Ascending aorta (tissue), 2 donors: ENCODE data around the gene C1QBP. TPM values are rescaled to one million over a fixed set of nuclear protein-coding genes. Genes with fewer than 3 reads are reported as not detected.

Experiments
- DNase-seq, 2 donors: peaks; one replicate each; pipeline ENCODE4 v3.0.0-alpha.2; 2019; ENCODE audit warnings: low spot score in 2 of 2
- H3K27ac ChIP-seq, 2 donors: fragments of 200-600 bp; sonication (generic); one replicate each; pipeline ENCODE4 v1.5.1; 2016 to 2017; ENCODE audit warnings: mild to moderate bottlenecking in 1 of 2
- H3K27me3 ChIP-seq: fragments of 200-600 bp; sonication (generic); one replicate; pipeline ENCODE4 v1.5.1; 2017
- H3K36me3 ChIP-seq, 2 donors: fragments of 200-600 bp; sonication (generic); one replicate each; pipeline ENCODE4 v1.5.1; 2016
- H3K4me1 ChIP-seq, 2 donors: fragments of 200-600 bp; sonication (generic); one replicate each; pipeline ENCODE4 v1.5.1; 2016 to 2017; ENCODE audit warnings: mild to moderate bottlenecking in 1 of 2
- H3K4me3 ChIP-seq, 2 donors: fragments of 200-600 bp; sonication (generic); one replicate each; pipeline ENCODE4 v1.5.1; 2016 to 2017; ENCODE audit warnings: mild to moderate bottlenecking in 1 of 2
- H3K9me3 ChIP-seq, 2 donors: fragments of 200-600 bp; sonication (generic); one replicate each; pipeline ENCODE4 v1.5.1; 2016
- intact Hi-C: fragments of 100-400 bp; cut with DNase I; formaldehyde crosslinking; loops from one replicate; pipeline ENCODE4 v1.15.1; 2023
- total RNA-seq: library from RNA; depleted of rRNA; stranded (reverse); fragments of >200 nt; gene quantifications from one replicate; pipeline ENCODE4 v1.1.0, GENCODE V29; 2016
- TF ChIP-seq, protein P1 (sequence below), 3 experiments: fragments of 200-600 bp in 2 of 3; fragments of 450-650 bp in 1 of 3; sonication (generic) in 2 of 3; IDR thresholded peaks; one replicate each; pipeline ENCODE4 v1.5.1; 2016 to 2019; ENCODE audit warnings: antibody characterized with exemption in 3 of 3, mild to moderate bottlenecking in 1 of 3, moderate library complexity in 1 of 3

C1QBP gene, protein sequence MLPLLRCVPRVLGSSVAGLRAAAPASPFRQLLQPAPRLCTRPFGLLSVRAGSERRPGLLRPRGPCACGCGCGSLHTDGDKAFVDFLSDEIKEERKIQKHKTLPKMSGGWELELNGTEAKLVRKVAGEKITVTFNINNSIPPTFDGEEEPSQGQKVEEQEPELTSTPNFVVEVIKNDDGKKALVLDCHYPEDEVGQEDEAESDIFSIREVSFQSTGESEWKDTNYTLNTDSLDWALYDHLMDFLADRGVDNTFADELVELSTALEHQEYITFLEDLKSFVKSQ
- 152 TPM for total RNA-seq

DNA sequence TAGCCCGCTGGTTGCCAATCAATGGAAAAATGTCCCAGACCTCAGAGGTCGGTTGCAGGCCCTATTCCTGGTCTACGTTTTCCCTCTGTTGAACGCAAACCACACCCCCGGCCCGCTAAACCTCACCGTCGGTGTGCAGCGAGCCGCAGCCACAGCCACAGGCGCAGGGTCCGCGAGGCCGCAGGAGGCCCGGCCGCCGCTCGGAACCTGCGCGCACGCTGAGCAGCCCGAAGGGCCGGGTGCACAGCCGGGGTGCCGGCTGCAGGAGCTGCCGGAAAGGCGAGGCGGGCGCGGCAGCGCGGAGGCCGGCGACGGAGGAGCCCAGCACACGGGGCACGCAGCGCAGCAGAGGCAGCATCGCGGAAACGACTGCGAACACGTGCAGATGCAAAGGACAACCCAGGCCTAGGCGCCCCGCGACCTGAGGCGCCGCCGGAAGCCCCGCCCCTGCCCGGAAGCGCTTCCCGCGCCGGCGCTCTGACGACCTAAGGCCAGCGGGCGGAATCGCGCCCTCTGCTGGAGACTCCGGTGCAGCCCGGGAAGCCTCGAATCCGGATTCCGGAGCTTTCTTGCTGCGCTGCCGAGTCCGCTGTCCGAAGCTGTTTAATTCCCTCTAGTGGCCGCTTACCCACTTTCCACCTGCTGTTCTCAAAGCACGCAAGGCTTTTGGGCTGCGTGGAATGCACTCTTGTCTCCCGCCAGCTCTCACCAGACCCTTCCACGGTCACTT is at the start of gene C1QBP:
C1QBP (minus strand) TSS at position 440 of the 730 bp plus-strand sequence; CDS start at position 358, 82 bp downstream.
- Histone ChIP-seq H3K36me3 (peaks cover 25 to 29% of the 10 kb centered on the region in 2 donors), H3K27me3 (no peaks in the 10 kb centered on the region), H3K9me3 (no peaks in the 10 kb centered on the region), H3K27ac (peak within 1 kb of the TSS; percentile 67 to 77), H3K4me1 (peaks cover 0 to 7% of the 10 kb centered on the region in 2 donors), H3K4me3 (peak within 1 kb of the TSS; percentile 87 to 91)
- intact Hi-C loops = loop anchor here (1.0 to 5.0 kb wide), 3 partner anchors 20 to 192 kb away; partner anchors contain the start of genes DHX33 and NUP88
- TF ChIP-seq, protein P1, sequence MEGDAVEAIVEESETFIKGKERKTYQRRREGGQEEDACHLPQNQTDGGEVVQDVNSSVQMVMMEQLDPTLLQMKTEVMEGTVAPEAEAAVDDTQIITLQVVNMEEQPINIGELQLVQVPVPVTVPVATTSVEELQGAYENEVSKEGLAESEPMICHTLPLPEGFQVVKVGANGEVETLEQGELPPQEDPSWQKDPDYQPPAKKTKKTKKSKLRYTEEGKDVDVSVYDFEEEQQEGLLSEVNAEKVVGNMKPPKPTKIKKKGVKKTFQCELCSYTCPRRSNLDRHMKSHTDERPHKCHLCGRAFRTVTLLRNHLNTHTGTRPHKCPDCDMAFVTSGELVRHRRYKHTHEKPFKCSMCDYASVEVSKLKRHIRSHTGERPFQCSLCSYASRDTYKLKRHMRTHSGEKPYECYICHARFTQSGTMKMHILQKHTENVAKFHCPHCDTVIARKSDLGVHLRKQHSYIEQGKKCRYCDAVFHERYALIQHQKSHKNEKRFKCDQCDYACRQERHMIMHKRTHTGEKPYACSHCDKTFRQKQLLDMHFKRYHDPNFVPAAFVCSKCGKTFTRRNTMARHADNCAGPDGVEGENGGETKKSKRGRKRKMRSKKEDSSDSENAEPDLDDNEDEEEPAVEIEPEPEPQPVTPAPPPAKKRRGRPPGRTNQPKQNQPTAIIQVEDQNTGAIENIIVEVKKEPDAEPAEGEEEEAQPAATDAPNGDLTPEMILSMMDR (IDR thresholded peaks at IDR 0.05) = peak; percentile 98 to 99 (median 99)
- peak; percentile 29 to 95 for DNase-seq

DNA sequence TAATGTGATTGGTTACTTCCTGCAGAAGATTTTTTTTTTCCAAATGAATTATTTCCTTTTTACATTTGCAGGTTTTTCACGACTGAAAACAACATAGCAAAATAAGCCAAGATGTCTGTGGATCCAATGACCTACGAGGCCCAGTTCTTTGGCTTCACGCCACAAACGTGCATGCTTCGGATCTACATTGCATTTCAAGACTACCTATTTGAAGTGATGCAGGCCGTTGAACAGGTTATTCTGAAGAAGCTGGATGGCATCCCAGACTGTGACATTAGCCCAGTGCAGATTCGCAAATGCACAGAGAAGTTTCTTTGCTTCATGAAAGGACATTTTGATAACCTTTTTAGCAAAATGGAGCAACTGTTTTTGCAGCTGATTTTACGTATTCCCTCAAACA is 49.8 kb upstream of the C1QBP start:
- DNase-seq = no peak
- Histone ChIP-seq H3K9me3 (no peaks in the 10 kb centered on the region), H3K4me1 (peaks cover 0 to 20% of the 10 kb centered on the region in 2 donors), H3K4me3 (no peak overlapping the region), H3K36me3 (peaks cover 18 to 33% of the 10 kb centered on the region in 2 donors), H3K27me3 (no peaks in the 10 kb centered on the region), H3K27ac (no peak overlapping the region)
- intact Hi-C loops = loop anchor here (10.0 kb wide), 2 partner anchors 956 to 1166 kb away; partner anchors contain the start of genes C17orf100, MED31 and PIMREG
- TF ChIP-seq, protein P1 (IDR thresholded peaks at IDR 0.05) = no peak

DNA sequence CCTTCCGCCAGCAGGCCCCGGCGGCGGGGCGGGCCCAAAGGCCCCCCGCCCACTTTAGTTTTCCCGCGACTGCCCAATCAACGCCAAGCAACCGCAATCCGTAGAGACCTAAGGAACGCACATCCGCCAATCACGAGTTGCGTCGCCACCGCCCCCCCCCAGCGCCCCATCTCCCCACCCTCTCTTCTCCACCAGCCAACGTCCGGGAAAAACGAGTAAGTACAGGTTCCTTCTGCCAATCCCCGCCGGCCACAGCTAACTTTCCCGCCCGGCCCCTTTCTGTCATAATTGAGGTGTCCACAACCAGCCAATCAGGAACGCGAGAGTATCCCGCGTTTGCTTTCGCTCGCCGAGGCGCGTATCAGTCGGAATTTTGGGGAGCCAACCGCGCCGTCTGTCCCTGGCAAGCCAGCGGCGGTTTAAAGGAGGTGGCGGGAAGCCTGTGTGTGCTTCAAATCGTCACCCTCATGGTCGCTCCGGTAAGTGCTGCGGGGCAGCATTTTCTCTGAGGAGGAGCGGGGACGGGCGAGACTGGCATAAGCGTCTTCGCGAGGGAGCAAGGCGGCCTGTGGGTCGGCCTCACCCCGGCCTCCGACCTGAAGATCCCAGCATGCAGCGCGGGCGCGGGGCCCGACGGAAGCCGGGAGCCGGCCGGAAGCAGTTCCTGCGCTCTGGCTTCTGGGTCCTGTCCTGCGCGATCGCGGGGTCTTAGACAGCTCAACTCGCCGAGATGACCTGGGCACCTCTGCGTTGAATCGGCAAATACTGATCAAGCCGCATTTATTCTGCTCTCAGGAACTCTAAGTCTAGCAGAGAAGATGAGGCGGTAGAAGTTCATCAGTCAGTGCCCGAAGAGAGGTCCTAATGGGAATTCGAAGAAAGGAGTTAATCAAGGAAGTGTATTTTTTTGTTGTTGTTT is 47.5 kb upstream of the C1QBP start, which contains the start of gene MIS12:
MIS12 (plus strand) TSS at position 361 of the 919 bp plus-strand sequence. CDS start 2,297 bp downstream, outside the sequence.
- peaks cover 24 to 55% of the 10 kb centered on the region in 2 donors for H3K36me3 ChIP-seq
- intact Hi-C loops = loop anchor here (1.0 to 10.0 kb wide), 5 partner anchors 17 to 1168 kb away; partner anchors contain the start of genes C17orf100, MED31 and PIMREG

DNA sequence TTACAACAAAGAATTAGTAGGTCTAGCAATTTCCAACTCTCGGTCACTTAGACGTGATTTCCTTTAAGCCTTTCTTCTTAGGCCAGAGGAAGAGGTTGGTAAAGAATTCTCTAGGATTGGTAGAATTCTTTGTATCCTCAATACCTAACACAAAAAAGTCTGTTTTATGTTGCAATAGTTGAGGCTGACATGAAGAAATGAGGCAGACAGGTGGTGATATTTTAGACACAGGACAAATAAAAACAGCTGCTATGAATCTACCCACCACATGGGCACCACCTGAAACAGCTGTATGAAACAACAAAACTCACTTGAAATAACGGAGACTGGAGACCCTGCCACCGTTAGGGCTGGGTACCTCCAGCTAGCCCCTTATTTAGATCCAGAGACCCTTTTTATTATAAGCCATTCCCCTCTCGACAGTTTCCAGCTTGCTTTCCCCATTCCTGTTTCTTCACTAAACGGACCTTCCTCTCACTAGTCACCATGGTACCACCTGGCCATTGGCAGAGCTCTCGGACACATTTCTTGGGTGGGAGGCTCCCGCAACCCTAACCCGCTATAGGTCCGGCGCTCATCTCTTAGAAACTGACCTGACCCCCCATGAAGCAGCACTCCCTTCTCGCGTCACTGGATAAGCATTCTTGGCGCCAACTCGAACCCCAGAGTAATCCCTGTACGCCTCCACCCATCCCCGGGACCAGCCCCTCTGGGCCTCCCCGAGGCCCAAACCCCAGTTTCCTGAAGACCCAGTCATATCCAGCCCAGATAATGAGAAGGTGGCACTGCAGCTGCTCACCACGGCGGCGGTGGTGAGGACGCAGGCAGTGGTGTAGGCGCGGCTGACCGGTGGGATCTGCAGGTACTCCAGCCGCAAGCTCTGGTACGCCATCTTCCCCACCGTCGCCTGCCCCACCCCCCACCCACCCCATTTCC is 46.6 kb upstream of the C1QBP start, which contains the start of gene DERL2:
DERL2 (minus strand) TSS at position 909 of the 936 bp plus-strand sequence; CDS start at position 892, 17 bp downstream.
- H3K9me3 ChIP-seq = no peaks in the 10 kb centered on the region
- H3K27me3 ChIP-seq = no peaks in the 10 kb centered on the region
- TF ChIP-seq, protein P1 (IDR thresholded peaks at IDR 0.05) = no peak
- intact Hi-C loops = loop anchor here (1.0 to 10.0 kb wide), 5 partner anchors 16 to 1169 kb away; partner anchors contain the start of genes C17orf100, MED31 and PIMREG
- H3K27ac ChIP-seq = peak within 1 kb of the TSS; percentile 97
- H3K4me3 ChIP-seq = peak within 1 kb of the TSS; percentile 95 to 97
- peaks cover 0 to 20% of the 10 kb centered on the region in 2 donors for H3K4me1 ChIP-seq
- no peak for DNase-seq
- peaks cover 25 to 60% of the 10 kb centered on the region in 2 donors for H3K36me3 ChIP-seq

More for the DNA sequence above, 47.5 kb upstream of the C1QBP start, which contains the start of gene MIS12:
- H3K27ac ChIP-seq = peak within 1 kb of the TSS; percentile 97
- TF ChIP-seq, protein P1 (IDR thresholded peaks at IDR 0.05) = no peak
- H3K4me1 ChIP-seq = peaks cover 0 to 20% of the 10 kb centered on the region in 2 donors
- peak within 1 kb of the TSS; percentile 95 to 97 for H3K4me3 ChIP-seq
- H3K27me3 ChIP-seq = no peaks in the 10 kb centered on the region
- DNase-seq = peak; percentile 98 to 99
- no peaks in the 10 kb centered on the region for H3K9me3 ChIP-seq
